Measurements from ENCODE around the gene TTLL10. TPM values are rescaled to one million over a fixed set of nuclear protein-coding genes. Genes with fewer than 3 reads are reported as not detected.
A peak's percentile ranks its signal among the peaks of the same experiment; 100 is the strongest.

Gene TTLL10
- total and polyA plus RNA-seq, 2 of the 8 experiments (the other 6 are each of a cell fraction or from before 2014, with no cell fraction given), result 1.1 to 1.7 TPM

DNA sequence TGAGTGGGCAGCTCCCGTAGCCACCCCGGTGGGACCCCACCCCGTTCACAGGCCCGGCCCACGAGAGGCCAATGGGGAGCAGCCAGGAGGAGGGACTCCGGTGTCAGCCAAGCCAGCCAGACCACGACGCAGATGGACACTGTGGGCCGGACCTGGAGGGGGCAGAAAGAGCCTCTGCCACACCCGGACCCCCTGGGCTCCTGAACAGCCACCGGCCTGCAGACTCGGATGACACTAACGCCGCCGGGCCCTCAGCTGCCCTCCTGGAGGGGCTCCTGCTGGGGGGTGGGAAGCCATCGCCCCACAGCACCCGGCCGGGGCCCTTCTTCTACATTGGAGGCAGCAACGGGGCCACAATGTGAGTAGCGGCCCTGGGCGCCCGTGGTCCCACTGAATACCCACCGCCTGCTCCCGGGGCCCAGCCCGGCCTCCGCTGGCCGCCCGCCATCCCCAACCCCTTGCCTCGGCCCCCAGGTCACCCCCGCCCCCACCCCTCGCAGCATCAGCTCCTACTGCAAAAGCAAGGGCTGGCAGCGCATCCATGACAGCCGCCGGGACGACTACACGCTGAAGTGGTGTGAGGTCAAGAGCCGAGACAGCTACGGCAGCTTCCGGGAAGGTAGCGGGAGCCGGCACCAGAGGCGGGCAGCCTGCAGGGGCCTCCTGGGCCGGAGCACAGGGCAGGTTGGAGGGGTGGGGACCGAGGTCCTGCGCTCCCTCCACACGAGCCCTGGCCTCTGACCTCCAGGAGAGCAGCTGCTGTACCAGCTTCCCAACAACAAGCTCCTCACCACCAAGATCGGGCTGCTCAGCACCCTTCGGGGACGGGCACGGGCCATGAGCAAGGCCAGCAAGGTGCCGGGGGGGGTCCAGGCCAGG is 6.5 kb downstream of the TTLL10 start:
- Histone ChIP-seq H3K79me2 (ENCODE audit: control insufficient read depth in 1 of 2, insufficient read depth in 2 of 2, low read length in 2 of 2) (no peaks in the 10 kb centered on the region), H3K9me3 (ENCODE audit: insufficient read depth in 2 of 2, low read depth in 1 of 2, low read length in 1 of 2) (peaks cover 2 to 4% of the 10 kb centered on the region in 2 experiments; a peak in 1 of 4 replicates), H2AK5ac (ENCODE audit: low read depth, low read length) (no peak overlapping the region), H3K4ac (replicated peaks; ENCODE audit: insufficient read length, low read depth, low read length) (no peak overlapping the region), H3K23me2 (ENCODE audit: low read depth, low read length) (peaks cover 3% of the 10 kb centered on the region; the same call in 1 of the 2 replicates), H3K4me1 (replicated peaks in 1 of 4; ENCODE audit: control insufficient read depth in 3 of 4, insufficient read depth in 4 of 4, low read length in 3 of 4) (peaks cover 4 to 11% (median 7%) of the 10 kb centered on the region in 4 experiments), H4K8ac (ENCODE audit: extremely low read depth, insufficient read depth, low read length) (peak overlapping the region; percentile 35; the same call in 1 of the 2 replicates), H3K27ac (ENCODE audit: low read depth, low read length) (no peak overlapping the region), H3K79me1 (ENCODE audit: low read depth, low read length) (no peaks in the 10 kb centered on the region), H3K56ac (replicated peaks; ENCODE audit: insufficient read length, low read depth, low read length) (no peak overlapping the region), H3K4me3 (ENCODE audit: extremely low read depth in 1 of 4, insufficient read depth in 2 of 4, low read depth in 3 of 4, low read length in 4 of 4) (no peak overlapping the region), H3K23ac (ENCODE audit: insufficient read length) (no peak overlapping the region), H2BK15ac (ENCODE audit: low read length) (no peak overlapping the region), H3K14ac (ENCODE audit: insufficient read length) (no peak overlapping the region), H4K91ac (replicated peaks; ENCODE audit: insufficient read length, low read length) (no peak overlapping the region), H2BK20ac (ENCODE audit: low read length) (no peak overlapping the region), H4K20me1 (replicated peaks in 1 of 2; ENCODE audit: control insufficient read depth in 1 of 2, insufficient read depth in 2 of 2, low read length in 2 of 2) (peaks cover 0 to 7% of the 10 kb centered on the region in 2 experiments), H2BK5ac (ENCODE audit: low read depth, low read length) (no peak overlapping the region), H3K36me3 (ENCODE audit: control insufficient read depth in 2 of 4, insufficient read depth in 4 of 4, low read length in 3 of 4) (no peaks in the 10 kb centered on the region), H3K9ac (replicated peaks in 1 of 4; ENCODE audit: extremely low read depth in 1 of 4, low read depth in 3 of 4, low read length in 3 of 4) (no peak overlapping the region), H3K18ac (ENCODE audit: extremely low read depth, low read length) (no peak overlapping the region; the same call in 1 of the 2 replicates), H2BK120ac (replicated peaks; ENCODE audit: low read depth, low read length) (no peak overlapping the region), H2AFZ (ENCODE audit: low read length) (no peak overlapping the region), H3K4me2 (ENCODE audit: insufficient read depth in 1 of 2, low read depth in 2 of 2, low read length in 2 of 2) (no peak overlapping the region), H3K27me3 (replicated peaks in 1 of 4; ENCODE audit: control insufficient read depth in 3 of 4, extremely low read depth in 1 of 4, insufficient read depth in 3 of 4, low read length in 3 of 4) (peaks cover 0 to 7% (median 5%) of the 10 kb centered on the region in 4 experiments; a peak in 4 of 7 replicates), H4K5ac (ENCODE audit: insufficient read length, low read depth, low read length) (no peak overlapping the region), H2BK12ac (ENCODE audit: low read depth, low read length) (0 out of 2 replicates have a peak overlapping the region, but pooled peaks have one; percentile 17)
- peak in 1 of 2 experiments; percentile 50 for DNase-seq (ENCODE audit: low read depth in 1 of 2, low spot score in 2 of 2)
- TF ChIP-seq KDM5A (IDR thresholded peaks at IDR 0.05; ENCODE audit: low read length) (no peak), GABPA (IDR thresholded peaks at IDR 0.05; ENCODE audit: borderline replicate concordance, insufficient read depth, low read length) (peak; percentile 24; the same call in 1 of the 2 replicates)
- POLR2A ChIA-PET (ENCODE audit: partially characterized antibody), result interaction anchor here (0.8 to 0.9 kb wide), 2 partner anchors 18 to 146 kb away, joined by 3 read pairs; no protein-coding TSS in a partner anchor
- WGBS, 2 experiments (ENCODE audit: extremely low coverage in 1 of 2, insufficient coverage in 1 of 2, insufficient read length in 1 of 2, insufficient replicate concordance in 2 of 2, low coverage in 1 of 2, low lambda C conversion rate in 2 of 2, missing lambda C conversion rate in 1 of 2), result 84% methylated on average over 25 of the region's 51 CpGs; no CpG with 5 or more reads in 1 of the 2 experiments
- FAIRE-seq, result no peak
- CTCF ChIA-PET (ENCODE audit: partially characterized antibody), result interaction anchor here (0.7 to 1.5 kb wide), 3 partner anchors 35 to 118 kb away, joined by 3 to 4 read pairs (median 3); no protein-coding TSS in a partner anchor

Measured in H1 (cell line).